Measurements from ENCODE around the gene GRM6. TPM values are rescaled to one million over a fixed set of nuclear protein-coding genes. Genes with fewer than 3 reads are reported as not detected.

The GRM6 gene
- total RNA-seq, 1 experiment from 2014 or later = 0.33 TPM

GRCh38 chr5:178994580-178995340 is at the start of gene GRM6 (continued):
- TF ChIP-seq, protein P1, sequence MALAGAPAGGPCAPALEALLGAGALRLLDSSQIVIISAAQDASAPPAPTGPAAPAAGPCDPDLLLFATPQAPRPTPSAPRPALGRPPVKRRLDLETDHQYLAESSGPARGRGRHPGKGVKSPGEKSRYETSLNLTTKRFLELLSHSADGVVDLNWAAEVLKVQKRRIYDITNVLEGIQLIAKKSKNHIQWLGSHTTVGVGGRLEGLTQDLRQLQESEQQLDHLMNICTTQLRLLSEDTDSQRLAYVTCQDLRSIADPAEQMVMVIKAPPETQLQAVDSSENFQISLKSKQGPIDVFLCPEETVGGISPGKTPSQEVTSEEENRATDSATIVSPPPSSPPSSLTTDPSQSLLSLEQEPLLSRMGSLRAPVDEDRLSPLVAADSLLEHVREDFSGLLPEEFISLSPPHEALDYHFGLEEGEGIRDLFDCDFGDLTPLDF (CRISPR knock-in tag; IDR thresholded peaks at IDR 0.05) = peak; percentile 76; the same call in 1 of the 2 replicates
- TF ChIP-seq FOXJ3 (CRISPR knock-in tag; IDR thresholded peaks at IDR 0.05; ENCODE audit: borderline replicate concordance) = no peak
- TF ChIP-seq, protein P2, sequence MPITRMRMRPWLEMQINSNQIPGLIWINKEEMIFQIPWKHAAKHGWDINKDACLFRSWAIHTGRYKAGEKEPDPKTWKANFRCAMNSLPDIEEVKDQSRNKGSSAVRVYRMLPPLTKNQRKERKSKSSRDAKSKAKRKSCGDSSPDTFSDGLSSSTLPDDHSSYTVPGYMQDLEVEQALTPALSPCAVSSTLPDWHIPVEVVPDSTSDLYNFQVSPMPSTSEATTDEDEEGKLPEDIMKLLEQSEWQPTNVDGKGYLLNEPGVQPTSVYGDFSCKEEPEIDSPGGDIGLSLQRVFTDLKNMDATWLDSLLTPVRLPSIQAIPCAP (CRISPR knock-in tag; IDR thresholded peaks at IDR 0.05) = peak; percentile 88
- peak; percentile 64; the same call in 1 of the 2 replicates for TF ChIP-seq NFE2L1 (CRISPR knock-in tag; IDR thresholded peaks at IDR 0.05)
- TF ChIP-seq, protein P3, sequence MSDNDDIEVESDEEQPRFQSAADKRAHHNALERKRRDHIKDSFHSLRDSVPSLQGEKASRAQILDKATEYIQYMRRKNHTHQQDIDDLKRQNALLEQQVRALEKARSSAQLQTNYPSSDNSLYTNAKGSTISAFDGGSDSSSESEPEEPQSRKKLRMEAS (CRISPR knock-in tag; IDR thresholded peaks at IDR 0.05) = peak; percentile 67; the same call in 1 of the 2 replicates
- peak; percentile 71 for TF ChIP-seq NR2C2 (CRISPR knock-in tag; IDR thresholded peaks at IDR 0.05)
- TF ChIP-seq TEAD1 (CRISPR knock-in tag; IDR thresholded peaks at IDR 0.05) = no peak; the same call in 1 of the 2 replicates
- TF ChIP-seq, protein P4, sequence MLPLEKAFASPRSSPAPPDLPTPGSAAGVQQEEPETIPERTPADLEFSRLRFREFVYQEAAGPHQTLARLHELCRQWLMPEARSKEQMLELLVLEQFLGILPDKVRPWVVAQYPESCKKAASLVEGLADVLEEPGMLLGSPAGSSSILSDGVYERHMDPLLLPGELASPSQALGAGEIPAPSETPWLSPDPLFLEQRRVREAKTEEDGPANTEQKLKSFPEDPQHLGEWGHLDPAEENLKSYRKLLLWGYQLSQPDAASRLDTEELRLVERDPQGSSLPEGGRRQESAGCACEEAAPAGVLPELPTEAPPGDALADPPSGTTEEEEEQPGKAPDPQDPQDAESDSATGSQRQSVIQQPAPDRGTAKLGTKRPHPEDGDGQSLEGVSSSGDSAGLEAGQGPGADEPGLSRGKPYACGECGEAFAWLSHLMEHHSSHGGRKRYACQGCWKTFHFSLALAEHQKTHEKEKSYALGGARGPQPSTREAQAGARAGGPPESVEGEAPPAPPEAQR (CRISPR knock-in tag; IDR thresholded peaks at IDR 0.05) = no peak
- TF ChIP-seq ZNF138 (CRISPR knock-in tag; conservative IDR thresholded peaks at IDR 0.05) = no peak
- TF ChIP-seq, protein P5, sequence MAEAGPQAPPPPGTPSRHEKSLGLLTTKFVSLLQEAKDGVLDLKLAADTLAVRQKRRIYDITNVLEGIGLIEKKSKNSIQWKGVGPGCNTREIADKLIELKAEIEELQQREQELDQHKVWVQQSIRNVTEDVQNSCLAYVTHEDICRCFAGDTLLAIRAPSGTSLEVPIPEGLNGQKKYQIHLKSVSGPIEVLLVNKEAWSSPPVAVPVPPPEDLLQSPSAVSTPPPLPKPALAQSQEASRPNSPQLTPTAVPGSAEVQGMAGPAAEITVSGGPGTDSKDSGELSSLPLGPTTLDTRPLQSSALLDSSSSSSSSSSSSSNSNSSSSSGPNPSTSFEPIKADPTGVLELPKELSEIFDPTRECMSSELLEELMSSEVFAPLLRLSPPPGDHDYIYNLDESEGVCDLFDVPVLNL (CRISPR knock-in tag; IDR thresholded peaks at IDR 0.05; ENCODE audit: borderline replicate concordance, low read depth) = peak; percentile 75; the same call in 1 of the 2 replicates
- TF ChIP-seq KAT7 (CRISPR knock-in tag; IDR thresholded peaks at IDR 0.05; ENCODE audit: borderline replicate concordance) = peak; percentile 91
- peak; percentile 52; the same call in 1 of the 2 replicates for TF ChIP-seq CREM (CRISPR knock-in tag; IDR thresholded peaks at IDR 0.05)
- peak; percentile 74 for TF ChIP-seq PRDM15 (CRISPR knock-in tag; IDR thresholded peaks at IDR 0.05)
- TF ChIP-seq TEAD4 (CRISPR knock-in tag; IDR thresholded peaks at IDR 0.05) = peak; percentile 90
- 0 out of 2 replicates have a peak, but pooled peaks have one; percentile 55 for TF ChIP-seq ZBTB21 (CRISPR knock-in tag; IDR thresholded peaks at IDR 0.05; ENCODE audit: borderline replicate concordance)
- TF ChIP-seq TCF7 (CRISPR knock-in tag; IDR thresholded peaks at IDR 0.05; ENCODE audit: low read depth) = peak; percentile 84; the same call in 1 of the 2 replicates
- TF ChIP-seq ESRRA (CRISPR knock-in tag; IDR thresholded peaks at IDR 0.05; ENCODE audit: borderline replicate concordance) = peak; percentile 91; the same call in 1 of the 2 replicates

Measured in WTC11 (cell line).